Measurements from ENCODE around the gene AQP1.

AQP1 gene

DNA sequence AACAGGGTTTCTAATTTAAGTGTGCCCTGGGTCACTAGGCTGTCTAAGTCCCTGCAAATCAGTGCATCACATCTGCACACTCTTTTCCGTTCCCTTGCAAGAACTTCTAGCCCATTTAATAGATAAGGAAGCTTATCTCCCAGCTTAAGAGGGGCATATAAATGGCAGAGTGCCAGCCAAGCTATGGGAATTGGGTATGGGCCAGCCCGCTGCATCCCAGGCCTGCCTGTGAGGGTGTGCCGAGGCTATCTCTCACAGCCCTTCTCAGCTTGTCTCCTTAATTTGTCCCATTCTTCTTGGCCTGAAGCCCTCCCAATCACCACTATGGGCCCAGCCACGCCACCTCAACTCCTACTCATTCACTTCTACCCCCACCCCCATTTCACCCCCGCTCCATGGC is 14.7 kb downstream of the AQP1 start:
- no peak for TF ChIP-seq ZFX (IDR thresholded peaks at IDR 0.05)
- TF ChIP-seq, protein P1, sequence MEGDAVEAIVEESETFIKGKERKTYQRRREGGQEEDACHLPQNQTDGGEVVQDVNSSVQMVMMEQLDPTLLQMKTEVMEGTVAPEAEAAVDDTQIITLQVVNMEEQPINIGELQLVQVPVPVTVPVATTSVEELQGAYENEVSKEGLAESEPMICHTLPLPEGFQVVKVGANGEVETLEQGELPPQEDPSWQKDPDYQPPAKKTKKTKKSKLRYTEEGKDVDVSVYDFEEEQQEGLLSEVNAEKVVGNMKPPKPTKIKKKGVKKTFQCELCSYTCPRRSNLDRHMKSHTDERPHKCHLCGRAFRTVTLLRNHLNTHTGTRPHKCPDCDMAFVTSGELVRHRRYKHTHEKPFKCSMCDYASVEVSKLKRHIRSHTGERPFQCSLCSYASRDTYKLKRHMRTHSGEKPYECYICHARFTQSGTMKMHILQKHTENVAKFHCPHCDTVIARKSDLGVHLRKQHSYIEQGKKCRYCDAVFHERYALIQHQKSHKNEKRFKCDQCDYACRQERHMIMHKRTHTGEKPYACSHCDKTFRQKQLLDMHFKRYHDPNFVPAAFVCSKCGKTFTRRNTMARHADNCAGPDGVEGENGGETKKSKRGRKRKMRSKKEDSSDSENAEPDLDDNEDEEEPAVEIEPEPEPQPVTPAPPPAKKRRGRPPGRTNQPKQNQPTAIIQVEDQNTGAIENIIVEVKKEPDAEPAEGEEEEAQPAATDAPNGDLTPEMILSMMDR (conservative IDR thresholded peaks at IDR 0.05), result no peak
- H3K27ac ChIP-seq, result no peak overlapping the region

- H3K27ac ChIP-seq, result no peak overlapping the region
- TF ChIP-seq ZFX (IDR thresholded peaks at IDR 0.05), result no peak
- TF ChIP-seq, protein P1 (conservative IDR thresholded peaks at IDR 0.05), result no peak
Measured at GRCh38 chr7:30927040-30927439, 15.4 kb downstream of the AQP1 start.

GRCh38 chr7:30927559-30927958 is 15.9 kb downstream of the AQP1 start:
- no peak overlapping the region for H3K27ac ChIP-seq
- no peak for TF ChIP-seq ZFX (IDR thresholded peaks at IDR 0.05)
- TF ChIP-seq, protein P1 (conservative IDR thresholded peaks at IDR 0.05), result no peak

- TF ChIP-seq, protein P1 (conservative IDR thresholded peaks at IDR 0.05), result no peak
- no peak for TF ChIP-seq ZFX (IDR thresholded peaks at IDR 0.05)
Measured at GRCh38 chr7:30928254-30928872, 16.7 kb downstream of the AQP1 start.

GRCh38 chr7:30929686-30930085 is 18.0 kb downstream of the AQP1 start:
- no peak overlapping the region for H3K27ac ChIP-seq
- TF ChIP-seq, protein P1 (conservative IDR thresholded peaks at IDR 0.05), result no peak
- TF ChIP-seq ZFX (IDR thresholded peaks at IDR 0.05), result no peak

More at GRCh38 chr7:30928254-30928872, 16.7 kb downstream of the AQP1 start:
- no peak overlapping the region for H3K27ac ChIP-seq

DNA sequence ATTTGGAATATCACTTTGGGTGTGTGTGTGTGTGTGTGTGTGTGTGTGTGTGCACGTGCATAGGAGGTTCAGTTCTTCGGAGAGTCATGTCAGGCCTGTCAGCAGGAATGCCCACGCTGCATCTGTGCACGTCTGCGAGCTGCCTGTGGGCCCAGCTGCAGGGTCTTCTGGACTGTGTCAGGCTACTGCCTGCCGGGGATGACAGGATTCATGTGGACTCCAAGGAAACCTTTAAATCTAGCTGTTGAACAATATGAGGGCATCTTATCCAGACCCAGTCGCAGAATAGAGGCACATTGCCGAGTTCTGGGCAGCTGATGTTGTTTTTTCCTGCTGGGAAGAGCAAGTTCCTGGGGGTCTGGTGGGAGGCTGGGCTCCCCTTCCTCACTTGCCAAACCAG is 19.0 kb downstream of the AQP1 start:
- H3K27ac ChIP-seq, result no peak overlapping the region
- TF ChIP-seq, protein P1 (conservative IDR thresholded peaks at IDR 0.05), result no peak
- TF ChIP-seq ZFX (IDR thresholded peaks at IDR 0.05), result no peak

DNA sequence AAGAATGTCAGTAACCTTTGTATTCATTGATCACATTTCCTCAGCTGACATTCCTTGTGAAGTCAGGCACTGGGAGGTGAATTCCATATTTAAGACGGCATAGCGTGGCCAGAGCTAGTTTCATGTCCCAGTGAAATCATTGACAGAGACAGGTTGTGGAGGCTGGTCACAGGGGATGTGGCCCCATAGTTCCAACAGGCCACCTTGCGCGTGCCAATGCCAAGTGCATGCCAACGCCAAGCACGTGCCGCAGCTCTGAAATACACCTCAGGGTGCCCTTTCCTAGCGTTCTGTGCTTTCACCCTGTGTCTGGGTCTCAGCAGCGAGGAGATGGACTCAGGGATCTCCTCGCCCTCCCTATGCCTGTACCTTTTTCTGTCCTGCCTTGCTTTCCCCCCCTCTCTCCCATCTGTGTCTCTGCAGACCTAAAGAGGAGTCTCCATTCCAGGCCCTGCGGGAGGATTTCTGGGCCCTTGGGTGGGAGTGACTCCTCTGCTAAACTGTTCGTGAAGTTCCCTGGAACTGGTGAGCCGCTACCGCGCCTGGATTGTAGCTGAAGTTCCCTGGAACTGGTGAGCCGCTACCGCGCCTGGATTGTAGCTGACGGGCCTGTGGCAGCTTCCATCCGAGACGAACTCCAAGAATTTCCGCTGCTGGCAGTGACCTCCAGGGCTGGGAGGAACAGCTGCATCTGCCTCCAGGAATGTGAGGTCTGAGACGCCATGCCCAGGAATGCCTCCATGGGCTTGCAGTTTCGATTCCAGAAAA is 19.7 kb downstream of the AQP1 start:
- TF ChIP-seq ZFX (IDR thresholded peaks at IDR 0.05), result no peak
- TF ChIP-seq, protein P1 (conservative IDR thresholded peaks at IDR 0.05), result no peak
- no peak overlapping the region for H3K27ac ChIP-seq

Measured in C4-2B (cell line).